ENCODE results near the gene RAC2.

RAC2 gene

GRCh38 chr22:37224757-37225420 lies 19.2 kb downstream of the RAC2 start:
- FAIRE-seq = no peak

DNA sequence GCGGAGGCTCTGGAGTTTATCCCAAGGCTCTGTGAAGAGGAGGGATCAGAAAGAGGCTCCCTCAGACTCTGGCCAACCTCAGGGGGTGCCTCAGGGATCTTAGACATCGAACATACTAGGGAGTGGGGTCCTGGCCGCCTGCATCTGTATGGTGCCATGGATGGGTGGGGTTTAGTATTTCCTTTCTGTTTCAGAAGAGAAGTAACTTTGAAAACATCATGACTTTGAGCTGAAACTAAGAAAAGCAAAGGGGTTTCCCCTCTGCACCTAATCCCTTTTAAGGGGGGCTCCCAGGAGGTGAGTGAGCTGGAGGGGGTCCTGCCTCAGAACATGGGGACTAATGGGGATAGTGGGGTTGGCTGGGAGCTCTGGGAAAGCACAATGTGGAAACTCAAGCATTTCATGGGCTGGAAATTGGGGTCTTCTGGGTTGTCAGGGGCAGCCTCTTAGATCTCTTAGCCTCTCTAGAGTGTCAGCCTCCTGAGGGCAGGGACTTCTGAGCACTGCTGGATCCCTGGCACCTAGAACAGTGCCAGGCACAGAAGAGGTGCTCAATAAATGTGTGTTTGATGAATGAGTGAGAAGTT lies 20.0 kb downstream of the RAC2 start:
- peak; percentile 99 for FAIRE-seq
- no peak for DNase-seq (ENCODE audit: insufficient read length, low spot score)

More at GRCh38 chr22:37224757-37225420, 19.2 kb downstream of the RAC2 start:
- DNase-seq (ENCODE audit: insufficient read length, low spot score) = no peak

GRCh38 chr22:37222440-37222971 lies 21.6 kb downstream of the RAC2 start:
- FAIRE-seq (peak; percentile 94), DNase-seq (ENCODE audit: insufficient read length, low spot score) (no peak)

DNA sequence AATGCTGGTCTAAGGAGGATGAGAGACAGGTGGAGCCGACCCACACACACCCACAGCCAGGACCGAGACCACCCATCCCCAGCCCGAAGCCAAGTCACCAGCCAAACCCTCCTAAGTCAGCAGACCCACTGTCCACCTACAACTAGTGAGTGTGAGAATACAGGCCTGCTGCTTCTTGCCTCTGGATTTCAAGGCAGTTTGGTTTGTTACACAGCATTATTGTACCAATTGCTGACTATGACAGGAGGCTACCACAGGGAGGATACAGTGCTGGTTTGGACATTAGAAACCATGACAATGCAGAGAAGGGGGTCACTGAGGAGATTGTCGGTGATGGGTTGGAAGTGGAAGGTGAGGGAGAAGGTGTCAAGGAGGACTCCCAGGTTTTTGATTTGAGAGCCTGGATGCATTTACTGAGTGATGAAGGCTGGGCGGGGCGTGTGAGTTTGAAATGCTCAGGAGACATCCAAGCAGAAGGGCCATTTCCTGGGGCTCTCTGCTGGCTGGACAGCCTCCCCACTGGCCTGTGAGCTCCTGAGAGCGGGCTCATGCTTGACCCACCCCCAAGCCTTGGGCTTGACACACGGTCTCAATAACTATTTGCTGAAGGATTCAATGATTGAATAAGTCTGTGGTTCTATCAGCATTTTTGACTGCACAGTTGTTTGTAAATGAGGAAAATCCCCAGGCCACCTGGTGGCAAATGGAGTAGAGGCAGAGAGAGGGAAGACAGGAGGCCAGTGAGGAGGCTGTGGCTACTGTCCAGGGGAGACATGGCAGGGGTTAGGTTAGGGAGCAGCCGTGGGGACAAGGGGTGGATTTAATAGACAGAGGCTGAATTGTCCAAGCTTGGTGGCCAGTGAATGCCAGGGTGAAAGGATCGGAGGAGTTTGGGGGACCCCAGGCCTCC lies 22.4 kb downstream of the RAC2 start:
- FAIRE-seq (peak; percentile 18), DNase-seq (ENCODE audit: insufficient read length, low spot score) (no peak)

DNA sequence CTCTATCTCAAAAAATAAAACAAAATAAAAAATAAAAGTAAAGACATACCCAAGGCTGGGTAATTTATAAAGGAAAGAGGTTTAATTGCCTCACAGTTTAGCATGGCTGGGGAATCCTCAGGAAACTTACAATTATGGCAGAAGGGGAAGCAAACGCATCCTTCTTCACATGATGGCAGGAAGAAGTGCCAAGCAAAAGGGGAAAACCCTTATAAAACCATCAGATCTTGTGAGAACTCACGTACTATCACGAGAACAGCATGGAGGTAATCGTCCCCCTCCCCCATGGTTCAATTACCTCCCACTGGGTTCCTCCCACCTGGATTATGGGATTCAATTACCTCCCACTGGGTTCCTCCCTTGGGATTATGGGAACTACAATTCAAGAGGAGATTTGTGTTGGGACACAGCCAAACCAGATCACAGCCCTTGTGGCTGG lies 23.5 kb downstream of the RAC2 start:
- DNase-seq (ENCODE audit: insufficient read length, low spot score) (no peak), FAIRE-seq (peak; percentile 82)

- FAIRE-seq (no peak), DNase-seq (ENCODE audit: insufficient read length, low spot score) (no peak)
Measured at GRCh38 chr22:37219533-37219932, 24.5 kb downstream of the RAC2 start.

- DNase-seq (ENCODE audit: insufficient read length, low spot score) (peak; percentile 80), FAIRE-seq (peak; percentile 100)
Measured at GRCh38 chr22:37218771-37219411, 25.2 kb downstream of the RAC2 start.

DNA sequence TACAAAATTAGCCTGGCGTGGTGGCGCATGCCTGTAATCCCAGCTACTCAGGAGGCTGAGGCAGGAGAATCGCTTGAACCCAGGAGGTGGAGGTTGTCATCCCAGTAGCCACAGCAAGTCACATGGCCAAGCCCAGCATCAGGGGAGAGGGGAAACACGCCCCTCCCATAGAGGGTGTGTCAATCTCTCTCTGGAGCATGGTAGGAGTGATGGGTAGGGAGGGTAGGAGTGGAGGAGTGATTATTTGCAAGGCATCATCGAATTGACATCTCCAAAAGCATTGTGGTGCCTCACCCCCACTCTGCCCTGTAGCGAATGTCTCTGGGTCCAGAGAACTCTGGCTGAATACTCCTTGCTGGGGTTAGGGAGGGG lies 25.7 kb downstream of the RAC2 start:
- no peak for FAIRE-seq

GRCh38 chr22:37215890-37216289 lies 28.2 kb downstream of the RAC2 start:
- no peak for FAIRE-seq

More for the DNA sequence above, 25.7 kb downstream of the RAC2 start:
- no peak for DNase-seq (ENCODE audit: insufficient read length, low spot score)

DNA sequence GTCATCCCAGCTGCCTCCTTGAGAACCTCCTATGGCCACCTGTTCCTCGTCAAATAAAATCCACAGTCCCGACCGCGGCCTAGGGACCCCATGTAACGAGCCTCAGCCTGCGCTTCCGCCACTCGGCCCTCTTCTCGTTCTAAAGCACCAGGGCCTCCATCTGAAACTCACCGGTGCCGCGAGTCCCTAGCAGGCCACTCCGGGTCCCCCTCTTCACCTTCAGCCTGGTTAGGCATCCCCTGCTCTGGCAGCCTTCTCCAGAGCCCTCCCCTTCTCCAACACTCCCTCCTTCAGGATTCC lies 29.4 kb downstream of the RAC2 start:
- FAIRE-seq = no peak
- no peak for DNase-seq (ENCODE audit: insufficient read length, low spot score)

More at GRCh38 chr22:37215890-37216289, 28.2 kb downstream of the RAC2 start:
- DNase-seq (ENCODE audit: insufficient read length, low spot score) = no peak

GRCh38 chr22:37213941-37214730 lies 29.9 kb downstream of the RAC2 start:
- FAIRE-seq (no peak), DNase-seq (ENCODE audit: insufficient read length, low spot score) (no peak)

- FAIRE-seq = no peak
- no peak for DNase-seq (ENCODE audit: insufficient read length, low spot score)
Measured at GRCh38 chr22:37213218-37213855, 30.7 kb downstream of the RAC2 start.

- no peak for DNase-seq (ENCODE audit: insufficient read length, low spot score)
- FAIRE-seq = no peak
Measured at GRCh38 chr22:37212174-37212906, 31.7 kb downstream of the RAC2 start, which contains the start of gene SSTR3. TSS of gene SSTR3 (minus strand) at chr22:37212477. CDS start at chr22:37207803, 4,674 bp downstream.

DNA sequence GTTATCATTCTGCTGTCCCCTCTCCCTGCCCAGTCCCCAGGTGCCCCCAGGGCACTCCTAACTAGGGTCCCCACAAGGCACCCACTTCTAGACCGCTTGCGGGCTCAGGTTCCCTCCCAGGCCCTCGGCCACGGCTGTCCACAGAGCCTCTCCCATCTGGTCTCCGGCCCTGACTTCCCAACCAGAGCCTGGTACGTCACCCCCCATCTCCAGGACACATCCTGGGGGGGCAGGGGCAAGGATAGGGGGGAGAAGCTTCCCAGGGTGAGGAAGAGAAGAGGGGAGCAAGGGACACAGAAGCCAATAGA lies 32.2 kb downstream of the RAC2 start:
- FAIRE-seq = no peak
- no peak for DNase-seq (ENCODE audit: insufficient read length, low spot score)

- FAIRE-seq = no peak
- no peak for DNase-seq (ENCODE audit: insufficient read length, low spot score)
Measured at GRCh38 chr22:37211075-37211865, 32.8 kb downstream of the RAC2 start.

GRCh38 chr22:37210041-37210803 lies 33.8 kb downstream of the RAC2 start:
- DNase-seq (ENCODE audit: insufficient read length, low spot score) (no peak), FAIRE-seq (no peak)

- DNase-seq (ENCODE audit: insufficient read length, low spot score) = no peak
- FAIRE-seq = no peak
Measured at GRCh38 chr22:37209140-37209845, 34.8 kb downstream of the RAC2 start.

All from GM19239 (cell line).